Left ventricle myocardium inferior (tissue), 1 donor: ENCODE results near the gene VEGFB. TPM values are rescaled to one million over a fixed set of nuclear protein-coding genes. Genes with fewer than 3 reads are reported as not detected.

Experiments
- DNase-seq: peaks from one replicate; pipeline ENCODE4 v3.0.0-alpha.2; 2020
- H3K27ac ChIP-seq: fragments of 200-600 bp; replicated peaks from 2 replicates; pipeline ENCODE4 v1.8.0; 2021
- H3K27me3 ChIP-seq: fragments of 200-600 bp; 2 replicates; pipeline ENCODE4 v1.8.0; 2021; ENCODE audit warnings: low read depth
- H3K36me3 ChIP-seq: fragments of 200-600 bp; 2 replicates; pipeline ENCODE4 v1.8.0; 2021
- H3K4me1 ChIP-seq: fragments of 200-600 bp; 2 replicates; pipeline ENCODE4 v1.8.0; 2021
- H3K4me3 ChIP-seq: fragments of 200-600 bp; 2 replicates; pipeline ENCODE4 v1.8.0; 2021; ENCODE audit warnings: mild to moderate bottlenecking, moderate library complexity
- H3K9me3 ChIP-seq: fragments of 200-600 bp; replicated peaks from 2 replicates; pipeline ENCODE4 v1.8.0; 2021
- CTCF ChIP-seq: fragments of 200-600 bp; IDR thresholded peaks from 2 replicates; pipeline ENCODE4 v1.8.0; 2021; ENCODE audit warnings: antibody characterized with exemption, mild to moderate bottlenecking, borderline replicate concordance
- intact Hi-C: fragments of 100-400 bp; cut with micrococcal nuclease; formaldehyde crosslinking; loops from one replicate; pipeline ENCODE4 v1.11.0; 2022
- total RNA-seq: library from RNA; stranded (reverse); fragmentation: NEBNext Ultra II Directional; extraction: Animal tissue kit (Norgen Biotek cat#: 25700); gene quantifications from one replicate; pipeline ENCODE4 v1.2.1, GENCODE V29; 2021
- donor health status: DM: no; HTN: yes; CAD: no; lungs with severe emphysema.

Gene VEGFB
- total RNA-seq, 1 donor from 2014 or later: 272 TPM

GRCh38 chr11:64265176-64266160 lies 31.1 kb downstream of the VEGFB start:
- TF ChIP-seq CTCF: no peak
- Histone ChIP-seq H3K4me3 (no peak overlapping the region), H3K36me3 (peaks cover 56% of the 10 kb centered on the region), H3K27me3 (no peaks in the 10 kb centered on the region), H3K4me1 (peaks cover 36% of the 10 kb centered on the region), H3K27ac (no peak overlapping the region), H3K9me3 (no peaks in the 10 kb centered on the region)
- DNase-seq: no peak
- intact Hi-C loops: no loop called here

GRCh38 chr11:64266339-64266738 lies 32.0 kb downstream of the VEGFB start:
- peaks cover 51% of the 10 kb centered on the region for H3K36me3 ChIP-seq
- DNase-seq: no peak
- intact Hi-C loops: no loop called here
- no peaks in the 10 kb centered on the region for H3K9me3 ChIP-seq
- no peak overlapping the region for H3K4me3 ChIP-seq
- H3K4me1 ChIP-seq: peaks cover 38% of the 10 kb centered on the region
- no peak for TF ChIP-seq CTCF
- H3K27ac ChIP-seq: peak overlapping the region; percentile 98
- H3K27me3 ChIP-seq: no peaks in the 10 kb centered on the region

- DNase-seq: no peak
- intact Hi-C loops: no loop called here
Measured at GRCh38 chr11:64267207-64267945, 33.0 kb downstream of the VEGFB start.

GRCh38 chr11:64268025-64268892 lies 33.9 kb downstream of the VEGFB start:
- TF ChIP-seq CTCF: peak; percentile 16
- peak overlapping the region; percentile 85 for H3K4me3 ChIP-seq
- H3K9me3 ChIP-seq: no peaks in the 10 kb centered on the region
- peak overlapping the region; percentile 98 for H3K27ac ChIP-seq
- intact Hi-C loops: no loop called here
- peaks cover 57% of the 10 kb centered on the region for H3K4me1 ChIP-seq
- peaks cover 32% of the 10 kb centered on the region for H3K36me3 ChIP-seq
- DNase-seq: peak; percentile 60
- H3K27me3 ChIP-seq: no peaks in the 10 kb centered on the region

More at GRCh38 chr11:64267207-64267945, 33.0 kb downstream of the VEGFB start:
- no peak for TF ChIP-seq CTCF
- no peaks in the 10 kb centered on the region for H3K27me3 ChIP-seq
- H3K36me3 ChIP-seq: peaks cover 41% of the 10 kb centered on the region
- peak overlapping the region; percentile 85 for H3K4me3 ChIP-seq
- H3K9me3 ChIP-seq: no peaks in the 10 kb centered on the region
- peaks cover 49% of the 10 kb centered on the region for H3K4me1 ChIP-seq
- peak overlapping the region; percentile 98 for H3K27ac ChIP-seq

- peak overlapping the region; percentile 85 for H3K4me3 ChIP-seq
- H3K27me3 ChIP-seq: no peaks in the 10 kb centered on the region
- H3K36me3 ChIP-seq: peaks cover 24% of the 10 kb centered on the region
- peaks cover 64% of the 10 kb centered on the region for H3K4me1 ChIP-seq
- peak; percentile 71 for DNase-seq
- H3K27ac ChIP-seq: peak overlapping the region; percentile 98
- H3K9me3 ChIP-seq: no peaks in the 10 kb centered on the region
- intact Hi-C loops: no loop called here
- TF ChIP-seq CTCF: no peak
Measured at GRCh38 chr11:64268893-64269539, 34.6 kb downstream of the VEGFB start.
